ENCODE measurements around the gene NSUN4.

Gene NSUN4

DNA sequence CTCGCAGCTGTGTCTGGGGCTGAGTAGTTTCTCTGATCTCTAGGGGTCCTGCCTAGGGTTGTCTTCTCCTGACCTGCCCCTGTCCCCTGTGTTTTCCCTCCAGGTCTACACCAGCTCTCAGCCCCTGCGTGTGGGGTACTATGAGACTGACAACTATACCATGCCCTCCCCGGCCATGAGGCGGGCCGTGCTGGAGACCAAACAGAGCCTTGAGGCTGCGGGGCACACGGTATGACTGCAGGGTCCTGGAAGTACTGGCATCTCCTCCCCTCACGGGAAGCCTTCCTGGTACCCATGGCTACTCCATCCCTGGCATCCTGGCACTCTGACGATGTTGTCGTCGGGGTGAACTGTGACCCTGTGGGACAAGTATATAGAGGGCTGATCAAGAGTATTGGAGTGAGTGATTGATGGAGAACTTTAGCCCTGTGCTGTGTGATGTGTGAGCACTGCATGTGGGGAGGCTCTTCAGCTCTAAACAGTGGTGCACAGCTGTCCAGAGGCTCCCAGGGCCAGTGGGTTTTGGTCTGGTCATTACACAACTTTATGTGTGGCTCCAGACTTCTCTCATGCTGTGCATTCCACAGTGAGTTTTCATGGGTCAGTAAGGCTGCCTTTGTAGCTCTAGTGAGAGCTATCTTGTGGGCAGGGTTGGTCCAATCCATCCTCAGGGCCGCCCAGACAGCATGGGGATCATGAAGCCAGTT, 67.9 kb downstream of the NSUN4 start:
- DNase-seq, result no peak

DNA sequence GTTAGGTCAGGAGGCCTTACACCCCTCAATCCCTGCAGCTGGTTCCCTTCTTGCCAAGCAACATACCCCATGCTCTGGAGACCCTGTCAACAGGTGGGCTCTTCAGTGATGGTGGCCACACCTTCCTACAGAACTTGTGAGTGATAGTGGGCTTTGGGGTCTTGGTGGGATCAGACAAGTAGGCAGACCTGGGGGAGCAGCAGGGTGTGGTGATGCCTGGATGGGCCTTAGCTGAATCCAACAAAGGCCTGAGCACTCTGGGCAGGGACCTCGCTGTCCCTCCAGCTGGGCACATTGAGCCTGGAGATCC, 68.4 kb downstream of the NSUN4 start:
- DNase-seq, result no peak

DNA sequence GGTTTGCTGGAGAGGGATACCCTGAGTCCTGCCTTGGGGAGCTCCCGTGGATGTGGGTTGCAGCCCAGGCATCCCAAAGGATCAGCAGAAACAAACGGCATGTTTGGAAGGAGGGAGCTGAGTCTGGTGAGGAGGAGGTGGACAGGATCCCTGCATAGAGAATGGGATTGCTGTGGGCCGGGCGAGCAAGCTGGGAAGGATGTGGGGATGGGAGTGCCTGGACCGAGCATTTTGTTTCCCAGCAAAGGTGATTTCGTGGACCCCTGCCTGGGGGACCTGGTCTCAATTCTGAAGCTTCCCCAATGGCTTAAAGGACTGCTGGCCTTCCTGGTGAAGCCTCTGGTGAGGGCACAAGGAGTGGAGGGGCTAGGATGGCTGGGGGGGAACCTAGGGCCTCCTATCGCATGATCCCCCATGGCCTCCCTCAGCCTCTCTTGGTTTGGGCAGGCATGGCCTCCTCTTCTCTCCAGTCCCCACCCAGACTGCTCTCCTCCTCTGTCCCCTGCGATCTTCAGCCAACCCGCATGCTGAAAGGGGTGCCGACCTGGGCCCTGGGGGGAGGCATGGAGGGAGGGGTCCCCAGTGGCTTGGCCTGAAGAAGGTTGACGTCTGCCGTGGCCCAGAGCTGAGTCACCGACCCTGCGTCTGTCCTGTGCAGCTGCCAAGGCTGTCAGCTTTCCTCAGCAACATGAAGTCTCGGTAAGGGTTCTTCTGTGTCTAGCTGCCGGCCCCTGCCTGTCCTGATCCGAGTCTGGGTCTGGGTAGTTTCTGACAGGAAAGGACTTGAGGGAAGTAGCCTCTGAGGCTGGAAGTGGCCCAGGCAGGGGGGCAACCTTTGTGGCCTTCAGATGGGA, 69.8 kb downstream of the NSUN4 start:
- no peak for DNase-seq

DNA sequence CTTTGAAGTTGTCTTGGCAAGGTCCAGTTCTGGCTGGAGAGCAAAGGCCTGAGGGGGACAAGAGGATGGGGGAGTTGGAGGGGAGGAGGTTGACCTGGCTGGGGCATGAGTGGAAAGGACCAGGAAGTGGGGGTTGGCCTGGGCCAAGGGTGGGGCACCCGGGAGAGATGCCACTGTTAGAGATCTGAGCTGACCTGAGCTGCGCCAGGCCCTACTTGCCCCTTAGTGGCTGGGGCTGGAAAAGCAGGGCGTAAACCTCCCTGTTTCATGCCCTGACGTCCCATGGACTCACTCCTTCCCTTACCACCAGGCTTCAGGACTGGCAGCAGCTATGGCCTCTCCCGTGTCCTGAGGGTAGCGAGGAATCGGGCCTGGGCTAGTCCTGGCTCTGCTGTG, 70.4 kb downstream of the NSUN4 start:
- no peak for DNase-seq

Data from NCI-H1048 (cell line).